HEK293 (cell line): ENCODE results near the gene PRCC.

Experiments
- BCL11A ChIP-seq: fragments of 450-650 bp; formaldehyde crosslinking; IDR thresholded peaks from 2 replicates; pipeline ENCODE4 v1.5.1; 2016; ENCODE audit warnings: low read depth, missing biosample characterization, missing genetic modification characterization
- GLIS1 ChIP-seq: fragments of 450-650 bp; formaldehyde crosslinking; IDR thresholded peaks from 2 replicates; pipeline ENCODE4 v1.5.1; 2016; ENCODE audit warnings: missing biosample characterization, missing genetic modification characterization
- HOXC10 ChIP-seq: sonication (generic); formaldehyde crosslinking; IDR thresholded peaks from 2 replicates; pipeline ENCODE4 v1.8.1; 2023; ENCODE audit warnings: mild to moderate bottlenecking, missing genetic modification reagents
- MZF1 ChIP-seq: fragments of 450-650 bp; formaldehyde crosslinking; IDR thresholded peaks from 2 replicates; pipeline ENCODE4 v1.5.1; 2017; ENCODE audit warnings: missing biosample characterization, missing genetic modification characterization, borderline replicate concordance
- ZBTB1 ChIP-seq: fragments of 450-650 bp; formaldehyde crosslinking; IDR thresholded peaks from 2 replicates; pipeline ENCODE4 v1.5.1; 2016; ENCODE audit warnings: missing biosample characterization, missing genetic modification characterization
- ZBTB7A ChIP-seq: fragments of 450-650 bp; formaldehyde crosslinking; IDR thresholded peaks from 2 replicates; pipeline ENCODE4 v1.5.1; 2016; ENCODE audit warnings: low read depth, missing biosample characterization, missing genetic modification characterization
- ZFP69B ChIP-seq: fragments of 450-650 bp; formaldehyde crosslinking; IDR thresholded peaks from 2 replicates; pipeline ENCODE4 v1.5.1; 2016; ENCODE audit warnings: missing biosample characterization, missing genetic modification characterization
- ZNF114 ChIP-seq: fragments of 450-650 bp; formaldehyde crosslinking; IDR thresholded peaks from 2 replicates; pipeline ENCODE4 v1.5.0; 2017; ENCODE audit warnings: missing biosample characterization, missing genetic modification characterization
- ZNF157 ChIP-seq: fragments of 450-650 bp; formaldehyde crosslinking; IDR thresholded peaks from 2 replicates; pipeline ENCODE4 v1.5.1; 2016; ENCODE audit warnings: missing biosample characterization, missing genetic modification characterization
- ZNF214 ChIP-seq: fragments of 450-650 bp; formaldehyde crosslinking; IDR thresholded peaks from 2 replicates; pipeline ENCODE4 v1.5.1; 2017; ENCODE audit warnings: missing biosample characterization, mild to moderate bottlenecking, missing genetic modification characterization, borderline replicate concordance
- ZNF221 ChIP-seq: fragments of 450-650 bp; formaldehyde crosslinking; IDR thresholded peaks from 2 replicates; pipeline ENCODE4 v1.5.1; 2017; ENCODE audit warnings: missing biosample characterization, missing genetic modification characterization, borderline replicate concordance
- ZNF23 ChIP-seq: fragments of 450-650 bp; formaldehyde crosslinking; IDR thresholded peaks from 2 replicates; pipeline ENCODE4 v1.5.1; 2016; ENCODE audit warnings: missing biosample characterization, missing genetic modification characterization, borderline replicate concordance
- ZNF239 ChIP-seq: fragments of 450-650 bp; formaldehyde crosslinking; IDR thresholded peaks from 2 replicates; pipeline ENCODE4 v1.5.1; 2016; ENCODE audit warnings: missing biosample characterization, missing genetic modification characterization
- ZNF433 ChIP-seq: fragments of 450-650 bp; formaldehyde crosslinking; IDR thresholded peaks from 2 replicates; pipeline ENCODE4 v1.5.1; 2016; ENCODE audit warnings: missing biosample characterization, missing genetic modification characterization, low read depth
- ZNF501 ChIP-seq: fragments of 450-650 bp; formaldehyde crosslinking; IDR thresholded peaks from 2 replicates; pipeline ENCODE4 v1.5.1; 2016; ENCODE audit warnings: missing biosample characterization, missing genetic modification characterization
- ZNF514 ChIP-seq: fragments of 450-650 bp; formaldehyde crosslinking; IDR thresholded peaks from 2 replicates; pipeline ENCODE4 v1.5.1; 2016; ENCODE audit warnings: missing biosample characterization, missing genetic modification characterization
- ZNF529 ChIP-seq: fragments of 450-650 bp; formaldehyde crosslinking; IDR thresholded peaks from 2 replicates; pipeline ENCODE4 v1.5.1; 2017; ENCODE audit warnings: missing genetic modification characterization, missing biosample characterization; ENCODE audit not compliant: insufficient replicate concordance
- ZNF585B ChIP-seq: fragments of 450-650 bp; formaldehyde crosslinking; IDR thresholded peaks from 2 replicates; pipeline ENCODE4 v1.5.1; 2016; ENCODE audit warnings: missing biosample characterization, missing genetic modification characterization
- ZNF76 ChIP-seq: fragments of 450-650 bp; formaldehyde crosslinking; IDR thresholded peaks from 2 replicates; pipeline ENCODE4; 2016; ENCODE audit warnings: low read depth, missing biosample characterization, missing genetic modification characterization, borderline replicate concordance
- TF ChIP-seq, protein P1 (sequence below): fragments of 450-650 bp; formaldehyde crosslinking; IDR thresholded peaks from 2 replicates; pipeline ENCODE4 v1.5.1; 2016; ENCODE audit warnings: missing biosample characterization, missing genetic modification characterization
- TF ChIP-seq, protein P2 (sequence below): fragments of 450-650 bp; formaldehyde crosslinking; IDR thresholded peaks from 2 replicates; pipeline ENCODE4 v1.5.1; 2017; ENCODE audit warnings: missing biosample characterization, missing genetic modification characterization
- TF ChIP-seq, protein P3 (sequence below): fragments of 450-650 bp; formaldehyde crosslinking; IDR thresholded peaks from 2 replicates; pipeline ENCODE4 v1.5.1; 2016; ENCODE audit warnings: missing biosample characterization, missing genetic modification characterization
- TF ChIP-seq, protein P4 (sequence below): fragments of 450-650 bp; formaldehyde crosslinking; IDR thresholded peaks from 2 replicates; pipeline ENCODE4 v1.5.1; 2016; ENCODE audit warnings: missing biosample characterization, missing genetic modification characterization
- TF ChIP-seq, protein P5 (sequence below): fragments of 450-650 bp; formaldehyde crosslinking; IDR thresholded peaks from 2 replicates; pipeline ENCODE4 v1.5.1; 2016; ENCODE audit warnings: missing biosample characterization, missing genetic modification characterization
- TF ChIP-seq, protein P6 (sequence below): fragments of 450-650 bp; formaldehyde crosslinking; IDR thresholded peaks from 2 replicates; pipeline ENCODE4 v1.5.1; 2016; ENCODE audit warnings: missing biosample characterization, missing genetic modification characterization
- TF ChIP-seq, protein P7 (sequence below): fragments of 450-650 bp; formaldehyde crosslinking; IDR thresholded peaks from 2 replicates; pipeline ENCODE4 v1.5.1; 2017; ENCODE audit warnings: missing biosample characterization, missing genetic modification characterization

The PRCC gene

DNA sequence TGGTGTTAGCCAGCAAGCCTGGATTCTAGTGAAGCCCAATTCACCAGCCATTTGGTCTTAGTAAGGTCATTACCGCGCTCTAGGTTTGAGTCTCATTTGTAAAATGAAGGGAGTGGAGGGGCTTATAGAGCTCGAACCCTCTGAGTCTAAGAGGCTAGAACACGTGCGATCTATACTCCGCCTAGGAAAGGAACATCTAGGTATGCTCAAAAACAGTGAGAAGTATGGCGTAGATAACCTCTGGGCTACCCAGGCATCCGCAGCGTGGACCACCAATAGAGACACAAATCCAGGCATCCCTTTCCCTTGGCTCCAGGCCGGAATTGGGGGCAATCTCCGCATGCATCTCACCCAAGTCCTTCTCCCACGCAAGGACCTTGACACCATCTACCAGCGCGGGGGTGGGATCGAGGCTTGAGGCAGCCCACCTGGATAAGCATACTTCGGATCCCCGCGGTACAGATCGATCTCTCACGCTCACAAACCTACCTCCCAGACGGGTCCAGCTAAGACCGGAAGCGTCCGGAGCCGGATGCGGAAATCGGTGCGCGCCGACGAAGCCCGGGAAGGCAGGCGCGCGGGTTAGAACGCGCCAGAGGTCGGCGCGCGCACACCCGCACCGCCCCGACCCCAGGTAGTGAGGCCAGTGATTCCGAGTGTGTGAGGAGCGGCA is 39.3 kb upstream of the PRCC start, which contains the start of gene METTL25B (continued):
- TF ChIP-seq, protein P1, sequence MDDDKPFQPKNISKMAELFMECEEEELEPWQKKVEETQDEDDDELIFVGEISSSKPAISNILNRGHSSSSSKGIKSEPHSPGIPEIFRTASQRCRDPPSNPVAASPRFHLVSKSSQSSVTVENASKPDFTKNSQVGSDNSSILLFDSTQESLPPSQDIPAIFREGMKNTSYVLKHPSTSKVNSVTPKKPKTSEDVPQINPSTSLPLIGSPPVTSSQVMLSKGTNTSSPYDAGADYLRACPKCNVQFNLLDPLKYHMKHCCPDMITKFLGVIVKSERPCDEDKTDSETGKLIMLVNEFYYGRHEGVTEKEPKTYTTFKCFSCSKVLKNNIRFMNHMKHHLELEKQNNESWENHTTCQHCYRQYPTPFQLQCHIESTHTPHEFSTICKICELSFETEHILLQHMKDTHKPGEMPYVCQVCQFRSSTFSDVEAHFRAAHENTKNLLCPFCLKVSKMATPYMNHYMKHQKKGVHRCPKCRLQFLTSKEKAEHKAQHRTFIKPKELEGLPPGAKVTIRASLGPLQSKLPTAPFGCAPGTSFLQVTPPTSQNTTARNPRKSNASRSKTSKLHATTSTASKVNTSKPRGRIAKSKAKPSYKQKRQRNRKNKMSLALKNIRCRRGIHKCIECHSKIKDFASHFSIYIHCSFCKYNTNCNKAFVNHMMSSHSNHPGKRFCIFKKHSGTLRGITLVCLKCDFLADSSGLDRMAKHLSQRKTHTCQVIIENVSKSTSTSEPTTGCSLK (tag by site-specific recombination), result no peak
- 0 out of 2 replicates have a peak, but pooled peaks have one; percentile 3 for TF ChIP-seq HOXC10 (CRISPR knock-in tag)
- TF ChIP-seq GLIS1, result peak; percentile 77
- no peak for TF ChIP-seq ZNF114 (tag by site-specific recombination)
- TF ChIP-seq ZNF433 (tag by site-specific recombination), result no peak
- no peak for TF ChIP-seq ZNF23
- no peak; the same call in 1 of the 2 replicates for TF ChIP-seq BCL11A (tag by site-specific recombination)
- no peak for TF ChIP-seq ZNF239 (tag by site-specific recombination)
- 0 out of 2 replicates have a peak, but pooled peaks have one; percentile 48 for TF ChIP-seq ZNF501 (tag by site-specific recombination)
- TF ChIP-seq ZBTB7A (tag by site-specific recombination), result 0 out of 2 replicates have a peak, but pooled peaks have one; percentile 35
- no peak for TF ChIP-seq ZNF214 (tag by site-specific recombination)
- TF ChIP-seq, protein P2, sequence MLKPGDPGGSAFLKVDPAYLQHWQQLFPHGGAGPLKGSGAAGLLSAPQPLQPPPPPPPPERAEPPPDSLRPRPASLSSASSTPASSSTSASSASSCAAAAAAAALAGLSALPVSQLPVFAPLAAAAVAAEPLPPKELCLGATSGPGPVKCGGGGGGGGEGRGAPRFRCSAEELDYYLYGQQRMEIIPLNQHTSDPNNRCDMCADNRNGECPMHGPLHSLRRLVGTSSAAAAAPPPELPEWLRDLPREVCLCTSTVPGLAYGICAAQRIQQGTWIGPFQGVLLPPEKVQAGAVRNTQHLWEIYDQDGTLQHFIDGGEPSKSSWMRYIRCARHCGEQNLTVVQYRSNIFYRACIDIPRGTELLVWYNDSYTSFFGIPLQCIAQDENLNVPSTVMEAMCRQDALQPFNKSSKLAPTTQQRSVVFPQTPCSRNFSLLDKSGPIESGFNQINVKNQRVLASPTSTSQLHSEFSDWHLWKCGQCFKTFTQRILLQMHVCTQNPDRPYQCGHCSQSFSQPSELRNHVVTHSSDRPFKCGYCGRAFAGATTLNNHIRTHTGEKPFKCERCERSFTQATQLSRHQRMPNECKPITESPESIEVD (tag by site-specific recombination), result no peak
- TF ChIP-seq ZNF585B, result no peak
- TF ChIP-seq, protein P3, sequence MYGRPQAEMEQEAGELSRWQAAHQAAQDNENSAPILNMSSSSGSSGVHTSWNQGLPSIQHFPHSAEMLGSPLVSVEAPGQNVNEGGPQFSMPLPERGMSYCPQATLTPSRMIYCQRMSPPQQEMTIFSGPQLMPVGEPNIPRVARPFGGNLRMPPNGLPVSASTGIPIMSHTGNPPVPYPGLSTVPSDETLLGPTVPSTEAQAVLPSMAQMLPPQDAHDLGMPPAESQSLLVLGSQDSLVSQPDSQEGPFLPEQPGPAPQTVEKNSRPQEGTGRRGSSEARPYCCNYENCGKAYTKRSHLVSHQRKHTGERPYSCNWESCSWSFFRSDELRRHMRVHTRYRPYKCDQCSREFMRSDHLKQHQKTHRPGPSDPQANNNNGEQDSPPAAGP (tag by site-specific recombination), result no peak
- TF ChIP-seq, protein P4, sequence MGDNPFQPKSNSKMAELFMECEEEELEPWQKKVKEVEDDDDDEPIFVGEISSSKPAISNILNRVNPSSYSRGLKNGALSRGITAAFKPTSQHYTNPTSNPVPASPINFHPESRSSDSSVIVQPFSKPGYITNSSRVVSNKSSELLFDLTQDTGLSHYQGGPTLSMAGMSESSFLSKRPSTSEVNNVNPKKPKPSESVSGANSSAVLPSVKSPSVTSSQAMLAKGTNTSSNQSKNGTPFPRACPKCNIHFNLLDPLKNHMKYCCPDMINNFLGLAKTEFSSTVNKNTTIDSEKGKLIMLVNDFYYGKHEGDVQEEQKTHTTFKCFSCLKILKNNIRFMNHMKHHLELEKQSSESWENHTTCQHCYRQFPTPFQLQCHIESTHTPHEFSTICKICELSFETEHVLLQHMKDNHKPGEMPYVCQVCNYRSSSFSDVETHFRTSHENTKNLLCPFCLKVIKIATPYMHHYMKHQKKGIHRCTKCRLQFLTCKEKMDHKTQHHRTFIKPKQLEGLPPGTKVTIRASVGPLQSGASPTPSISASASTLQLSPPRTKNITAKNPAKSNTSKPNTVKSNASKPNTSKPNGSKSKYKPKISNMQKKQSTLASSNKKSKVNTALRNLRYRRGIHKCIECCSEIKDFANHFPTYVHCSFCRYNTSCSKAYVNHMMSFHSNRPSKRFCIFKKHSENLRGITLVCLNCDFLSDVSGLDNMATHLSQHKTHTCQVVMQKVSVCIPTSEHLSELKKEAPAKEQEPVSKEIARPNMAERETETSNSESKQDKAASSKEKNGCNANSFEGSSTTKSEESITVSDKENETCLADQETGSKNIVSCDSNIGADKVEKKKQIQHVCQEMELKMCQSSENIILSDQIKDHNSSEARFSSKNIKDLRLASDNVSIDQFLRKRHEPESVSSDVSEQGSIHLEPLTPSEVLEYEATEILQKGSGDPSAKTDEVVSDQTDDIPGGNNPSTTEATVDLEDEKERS (tag by site-specific recombination), result no peak
- TF ChIP-seq ZNF529 (tag by site-specific recombination), result no peak
- 0 out of 2 replicates have a peak, but pooled peaks have one; percentile 13 for TF ChIP-seq ZFP69B (tag by site-specific recombination)
- TF ChIP-seq ZBTB1 (tag by site-specific recombination), result no peak
- peak; percentile 65 for TF ChIP-seq ZNF76 (tag by site-specific recombination)
- TF ChIP-seq ZNF157, result no peak
- TF ChIP-seq, protein P5, sequence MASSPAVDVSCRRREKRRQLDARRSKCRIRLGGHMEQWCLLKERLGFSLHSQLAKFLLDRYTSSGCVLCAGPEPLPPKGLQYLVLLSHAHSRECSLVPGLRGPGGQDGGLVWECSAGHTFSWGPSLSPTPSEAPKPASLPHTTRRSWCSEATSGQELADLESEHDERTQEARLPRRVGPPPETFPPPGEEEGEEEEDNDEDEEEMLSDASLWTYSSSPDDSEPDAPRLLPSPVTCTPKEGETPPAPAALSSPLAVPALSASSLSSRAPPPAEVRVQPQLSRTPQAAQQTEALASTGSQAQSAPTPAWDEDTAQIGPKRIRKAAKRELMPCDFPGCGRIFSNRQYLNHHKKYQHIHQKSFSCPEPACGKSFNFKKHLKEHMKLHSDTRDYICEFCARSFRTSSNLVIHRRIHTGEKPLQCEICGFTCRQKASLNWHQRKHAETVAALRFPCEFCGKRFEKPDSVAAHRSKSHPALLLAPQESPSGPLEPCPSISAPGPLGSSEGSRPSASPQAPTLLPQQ (tag by site-specific recombination), result 0 out of 2 replicates have a peak, but pooled peaks have one; percentile 18
- TF ChIP-seq ZNF514 (tag by site-specific recombination), result no peak
- no peak for TF ChIP-seq MZF1 (tag by site-specific recombination)
- no peak for TF ChIP-seq ZNF221 (tag by site-specific recombination)
- TF ChIP-seq, protein P6, sequence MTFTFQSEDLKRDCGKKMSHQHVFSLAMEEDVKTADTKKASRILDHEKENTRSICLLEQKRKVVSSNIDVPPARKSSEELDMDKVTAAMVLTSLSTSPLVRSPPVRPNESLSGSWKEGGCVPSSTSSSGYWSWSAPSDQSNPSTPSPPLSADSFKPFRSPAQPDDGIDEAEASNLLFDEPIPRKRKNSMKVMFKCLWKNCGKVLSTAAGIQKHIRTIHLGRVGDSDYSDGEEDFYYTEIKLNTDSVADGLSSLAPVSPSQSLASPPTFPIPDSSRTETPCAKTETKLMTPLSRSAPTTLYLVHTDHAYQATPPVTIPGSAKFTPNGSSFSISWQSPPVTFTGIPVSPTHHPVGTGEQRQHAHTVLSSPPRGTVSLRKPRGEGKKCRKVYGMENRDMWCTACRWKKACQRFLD (tag by site-specific recombination), result no peak
- TF ChIP-seq, protein P7, sequence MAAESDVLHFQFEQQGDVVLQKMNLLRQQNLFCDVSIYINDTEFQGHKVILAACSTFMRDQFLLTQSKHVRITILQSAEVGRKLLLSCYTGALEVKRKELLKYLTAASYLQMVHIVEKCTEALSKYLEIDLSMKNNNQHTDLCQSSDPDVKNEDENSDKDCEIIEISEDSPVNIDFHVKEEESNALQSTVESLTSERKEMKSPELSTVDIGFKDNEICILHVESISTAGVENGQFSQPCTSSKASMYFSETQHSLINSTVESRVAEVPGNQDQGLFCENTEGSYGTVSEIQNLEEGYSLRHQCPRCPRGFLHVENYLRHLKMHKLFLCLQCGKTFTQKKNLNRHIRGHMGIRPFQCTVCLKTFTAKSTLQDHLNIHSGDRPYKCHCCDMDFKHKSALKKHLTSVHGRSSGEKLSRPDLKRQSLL (tag by site-specific recombination), result no peak
